SKM-1 treated with dmso at 0.1 percent for 144 hours (cell line): ENCODE measurements around the gene CBX7.

ENCODE experiments used
- DNase-seq: peaks from one replicate; lab custom pipeline; 2025; ENCODE audit not compliant: unreplicated experiment; lab: John Stamatoyannopoulos, UW

The CBX7 gene

DNA sequence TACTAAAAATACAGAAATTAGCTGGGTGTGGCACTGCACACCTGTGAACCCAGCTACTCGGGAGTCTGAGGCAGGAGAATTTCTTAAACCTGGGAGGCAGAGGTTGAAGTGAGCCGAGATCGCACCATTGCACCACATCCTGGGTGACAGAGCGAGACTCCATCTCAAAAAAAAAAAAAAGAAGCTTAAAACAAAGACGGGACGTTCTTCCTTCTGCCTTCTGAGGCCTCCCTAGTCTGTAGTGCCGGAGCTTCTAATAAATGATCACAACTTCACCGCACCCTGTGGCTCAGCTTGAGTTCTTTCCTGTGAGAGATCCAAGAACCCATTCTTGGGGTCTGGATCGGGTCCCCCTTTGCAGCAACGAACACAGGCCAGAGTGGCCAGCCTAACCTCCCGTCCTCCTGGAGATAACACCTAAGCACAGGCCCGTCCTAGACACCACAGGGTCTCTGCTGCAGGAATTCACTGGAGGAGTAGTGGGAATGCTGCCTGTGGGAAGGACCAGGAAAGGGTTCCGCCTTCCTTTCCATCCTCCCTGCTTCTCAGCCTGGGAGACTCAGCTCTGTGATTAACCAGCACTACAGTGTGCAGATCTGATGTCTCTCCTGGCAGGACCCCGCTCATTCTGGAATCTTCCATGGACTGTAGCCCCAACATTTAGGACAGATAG, 57.6 kb downstream of the CBX7 start:
- DNase-seq = no peak

DNA sequence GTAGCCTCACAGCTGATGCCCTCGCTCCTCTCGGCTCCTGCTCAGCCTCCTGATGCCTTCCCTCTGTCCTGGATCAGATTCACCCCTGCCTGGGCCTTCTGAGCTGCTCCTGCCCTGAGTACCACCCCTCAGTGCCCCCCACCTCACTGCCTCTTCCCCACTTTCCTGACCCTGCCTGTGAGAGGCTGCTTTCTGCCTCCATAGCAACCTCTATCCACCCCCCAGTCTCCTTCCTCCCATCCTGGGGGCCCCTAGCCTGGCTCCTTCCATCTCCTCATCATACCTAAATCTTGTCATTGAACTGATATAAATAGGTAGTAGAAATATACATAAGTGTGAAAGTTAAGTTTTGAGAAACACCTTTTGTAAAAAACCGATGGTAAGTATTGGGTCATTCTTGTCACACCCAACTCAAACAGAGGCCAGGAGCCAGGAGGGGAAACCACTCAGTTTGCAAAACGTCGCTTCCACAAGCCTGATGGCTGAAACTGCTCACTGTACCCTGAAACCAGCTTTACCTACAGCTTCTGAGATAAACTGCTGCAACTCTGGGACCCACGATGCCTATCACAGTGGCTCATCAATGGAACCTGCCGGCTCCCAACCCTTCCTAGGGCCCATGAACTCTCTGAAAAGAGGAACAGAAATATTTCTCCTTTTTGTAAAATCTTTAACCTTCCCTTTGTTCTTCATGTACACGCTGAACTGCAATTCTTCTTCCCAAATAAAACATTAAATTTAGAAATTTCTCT, 60.2 kb downstream of the CBX7 start:
- DNase-seq = no peak

- no peak for DNase-seq
These were observed 61.1 kb downstream of the CBX7 start for GRCh38 chr22:39091126-39092081.

- DNase-seq = peak; percentile 54
These were observed 61.9 kb downstream of the CBX7 start for GRCh38 chr22:39090426-39091064.

DNA sequence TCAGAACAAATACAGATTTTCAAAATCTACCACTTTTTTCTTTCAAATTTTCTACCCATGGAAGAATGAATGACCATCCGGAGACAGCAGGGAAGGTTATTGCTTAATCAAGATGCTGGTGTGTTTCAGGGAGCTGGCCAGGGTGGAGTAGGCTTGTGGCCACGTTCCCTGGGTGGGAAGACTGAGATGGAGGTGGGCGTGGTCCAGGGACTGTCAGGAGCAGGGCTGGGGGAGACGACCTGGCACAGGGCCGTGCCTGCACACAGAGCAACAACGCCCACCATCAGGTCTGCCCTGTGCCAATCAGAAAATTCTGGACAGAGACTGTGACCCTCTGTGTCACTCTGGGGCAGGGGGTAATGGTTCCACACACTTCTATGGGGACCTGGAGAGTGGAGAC, 62.6 kb downstream of the CBX7 start:
- DNase-seq = no peak

GRCh38 chr22:39088685-39089032, 63.8 kb downstream of the CBX7 start:
- no peak for DNase-seq

DNA sequence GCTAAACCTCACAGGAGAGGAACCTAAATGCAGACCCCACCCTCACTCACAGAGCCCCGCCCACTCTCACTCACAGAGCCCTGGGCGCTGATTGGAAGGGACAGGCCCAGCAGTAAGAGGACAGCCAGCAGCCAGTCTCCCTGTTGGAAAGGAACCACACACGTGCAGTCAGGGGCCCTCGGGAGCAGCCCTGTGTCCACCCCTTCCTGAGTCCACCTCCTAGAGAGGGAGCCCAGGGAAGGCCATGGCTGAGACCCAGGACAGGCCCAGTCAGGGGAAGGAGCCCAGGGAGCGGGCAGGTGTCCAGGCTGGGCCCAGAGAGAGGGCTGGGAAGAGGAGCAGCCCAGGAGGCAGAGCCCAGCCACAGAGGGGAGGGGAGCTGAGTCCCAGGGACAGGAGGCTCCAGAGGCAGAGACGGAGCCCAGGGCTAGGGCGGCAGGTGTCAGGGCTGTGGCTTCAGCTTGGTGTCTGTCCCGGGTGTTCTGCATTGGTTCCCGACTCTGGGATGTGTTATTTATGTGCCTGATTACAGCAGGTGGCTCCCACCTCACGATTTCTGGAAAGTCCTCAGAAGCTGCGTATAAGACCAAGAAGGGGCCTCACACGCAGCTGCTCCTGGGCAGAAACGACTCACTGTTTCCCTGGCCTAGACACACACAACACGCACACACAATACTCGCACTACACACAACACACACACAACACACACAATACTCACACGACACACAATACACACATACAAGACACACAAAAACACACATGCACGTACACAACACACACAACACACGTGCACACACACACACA, 64.4 kb downstream of the CBX7 start:
- no peak for DNase-seq

DNA sequence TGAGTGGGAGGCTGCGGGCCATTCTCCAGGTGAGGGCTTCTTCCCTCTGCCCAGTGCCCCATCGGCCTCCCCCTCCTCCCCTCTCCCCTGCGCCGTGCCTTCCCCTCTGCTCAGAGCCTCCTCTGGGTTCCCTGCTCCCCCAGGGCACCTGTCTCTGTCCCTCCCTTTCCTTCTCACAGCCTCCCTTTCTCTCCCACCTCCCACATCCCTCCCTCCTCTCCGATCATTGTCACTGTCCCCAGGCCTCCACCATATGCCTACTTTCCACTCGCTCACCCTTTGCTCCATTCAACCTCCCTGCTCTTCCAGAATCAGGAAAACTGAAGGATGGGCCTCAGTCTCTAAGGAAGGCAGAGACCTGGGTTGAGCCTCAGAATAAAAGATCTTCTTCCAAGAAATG, 65.4 kb downstream of the CBX7 start:
- no peak for DNase-seq

DNA sequence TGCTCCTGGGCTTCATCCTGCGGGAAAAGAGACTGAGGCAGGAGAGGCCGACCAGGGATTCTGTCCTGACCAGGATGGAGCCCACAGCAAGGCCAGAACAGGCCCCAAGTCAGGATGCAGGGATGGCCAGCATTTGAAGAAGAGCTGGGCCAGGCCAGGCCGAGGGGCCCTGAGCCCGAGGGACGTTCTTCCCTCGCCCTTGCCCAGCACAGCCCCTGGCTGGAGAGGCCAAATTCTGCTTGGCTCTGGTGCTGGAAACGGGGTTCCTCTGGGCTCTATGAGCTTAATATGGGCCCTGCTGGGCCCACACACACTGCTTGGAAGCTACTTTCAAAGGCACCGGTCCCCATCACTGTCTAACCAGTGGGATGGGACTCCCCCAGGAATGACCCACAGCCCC, 67.8 kb downstream of the CBX7 start:
- DNase-seq = no peak

- DNase-seq = no peak
These were observed 69.0 kb downstream of the CBX7 start for GRCh38 chr22:39083212-39084165.

DNA sequence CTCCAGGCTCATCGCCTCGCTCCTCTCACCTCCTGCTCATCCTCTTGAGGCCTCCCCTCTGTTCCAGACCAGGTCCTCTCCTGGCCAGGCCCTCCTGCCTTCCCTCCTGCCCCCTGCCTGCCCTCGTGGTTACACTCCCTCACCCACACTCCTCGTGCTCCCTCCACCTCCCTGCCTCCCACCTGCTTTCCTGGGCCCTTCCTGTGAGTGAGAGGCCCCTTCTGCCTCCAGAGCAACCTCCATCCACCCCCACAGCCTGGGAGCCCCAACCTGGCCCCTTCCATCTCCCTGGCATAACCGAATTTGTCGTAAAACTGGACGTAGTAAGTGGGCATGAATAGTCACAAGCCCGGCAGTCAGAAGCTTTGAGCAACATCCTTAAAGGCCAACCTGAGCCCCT, 70.9 kb downstream of the CBX7 start:
- no peak for DNase-seq

DNA sequence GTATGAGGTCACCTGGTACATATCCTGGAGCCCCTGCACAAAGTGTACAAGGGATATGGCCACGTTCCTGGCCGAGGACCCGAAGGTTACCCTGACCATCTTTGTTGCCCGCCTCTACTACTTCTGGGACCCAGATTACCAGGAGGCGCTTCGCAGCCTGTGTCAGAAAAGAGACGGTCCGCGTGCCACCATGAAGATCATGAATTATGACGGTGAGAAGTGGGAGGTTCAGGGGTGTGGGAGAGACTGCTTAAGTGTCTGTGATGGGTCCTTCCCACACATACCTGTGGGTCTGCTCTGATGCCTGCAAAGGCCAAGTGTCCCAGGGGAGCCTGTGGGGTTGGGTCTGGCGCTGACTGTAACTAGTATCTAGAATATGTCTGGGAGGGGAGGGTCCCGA, 71.5 kb downstream of the CBX7 start:
- DNase-seq = no peak
